Natural killer cell treated with Interleukin-12 subunit alpha and Interleukin-12 subunit beta and Interleukin-15 and Interleukin-18, amount 100 ng/mL, for 72 hours (primary cell): ENCODE results near the gene ALG3. TPM values are rescaled to one million over a fixed set of nuclear protein-coding genes. Genes with fewer than 3 reads are reported as not detected.
A peak's percentile ranks its signal among the peaks of the same experiment; 100 is the strongest.

Source experiments
- ATAC-seq, 2 donors: fragments of 150-1000 bp; cut with Tn5 transposase in 1 of 2; sonication (Bioruptor Pico), chemical (Tn5 transposase) in 1 of 2; 2 replicates each; pipeline ENCODE4 v1.10.0; 2021
- DNase-seq: peaks from one replicate; pipeline ENCODE4 v3.0.0; 2022; ENCODE audit warnings: low spot score
- H3K27ac Mint-ChIP-seq, 2 donors: 1 replicate in 1 of 2; 2 replicates in 1 of 2; pipeline ENCODE4 v1.8.0; 2022; ENCODE audit warnings: mixed read lengths in 2 of 2, mild to moderate bottlenecking in 1 of 2, moderate library complexity in 1 of 2
- H3K27me3 Mint-ChIP-seq, 2 donors: 1 replicate in 1 of 2; 2 replicates in 1 of 2; pipeline ENCODE4 v1.8.0; 2022; ENCODE audit warnings: mixed read lengths in 2 of 2
- H3K36me3 Mint-ChIP-seq: one replicate; pipeline ENCODE4 v1.8.0; 2022; ENCODE audit warnings: mixed read lengths
- H3K4me1 Mint-ChIP-seq, 2 donors: 1 replicate in 1 of 2; 2 replicates in 1 of 2; pipeline ENCODE4 v1.8.0; 2022; ENCODE audit warnings: low read depth in 2 of 2, mixed read lengths in 2 of 2, mild to moderate bottlenecking in 1 of 2
- H3K4me3 Mint-ChIP-seq: one replicate; pipeline ENCODE4 v1.8.0; 2022; ENCODE audit warnings: mixed read lengths
- H3K9me3 Mint-ChIP-seq: 2 replicates; pipeline ENCODE4 v1.8.0; 2022; ENCODE audit warnings: mixed read lengths
- total RNA-seq, 2 donors: library from RNA; stranded (reverse); gene quantifications; one replicate each; pipeline ENCODE4 v1.2.3, GENCODE V29; 2022

Gene ALG3
- total RNA-seq, 2 donors from 2014 or later: 52.2 to 80.2 TPM

- peaks cover 6 to 12% of the 10 kb centered on the region in 2 donors for H3K4me1 Mint-ChIP-seq
- no peak for DNase-seq
- no peak for ATAC-seq
- H3K4me3 Mint-ChIP-seq: no peak overlapping the region
- H3K9me3 Mint-ChIP-seq: no peaks in the 10 kb centered on the region
- H3K36me3 Mint-ChIP-seq: peaks cover 6% of the 10 kb centered on the region
- peaks cover 23 to 25% of the 10 kb centered on the region in 2 donors for H3K27me3 Mint-ChIP-seq
- no peak overlapping the region for H3K27ac Mint-ChIP-seq
Observed at GRCh38 chr3:184235381-184236032, 13.3 kb downstream of the ALG3 start.

- H3K4me1 Mint-ChIP-seq: peaks cover 6 to 12% of the 10 kb centered on the region in 2 donors
- H3K27me3 Mint-ChIP-seq: peaks cover 23 to 25% of the 10 kb centered on the region in 2 donors
- ATAC-seq (no peak), DNase-seq (no peak)
- no peak overlapping the region for H3K4me3 Mint-ChIP-seq
- no peaks in the 10 kb centered on the region for H3K9me3 Mint-ChIP-seq
- no peak overlapping the region for H3K27ac Mint-ChIP-seq
- H3K36me3 Mint-ChIP-seq: peaks cover 6% of the 10 kb centered on the region
Observed at GRCh38 chr3:184234671-184235380, 13.9 kb downstream of the ALG3 start.

GRCh38 chr3:184234224-184234623, 14.5 kb downstream of the ALG3 start:
- Mint-ChIP-seq H3K4me1 (peaks cover 6 to 12% of the 10 kb centered on the region in 2 donors), H3K9me3 (no peaks in the 10 kb centered on the region), H3K27ac (no peak overlapping the region), H3K27me3 (peaks cover 23 to 25% of the 10 kb centered on the region in 2 donors), H3K36me3 (peaks cover 6% of the 10 kb centered on the region), H3K4me3 (no peak overlapping the region)
- ATAC-seq (no peak), DNase-seq (no peak)

- Mint-ChIP-seq H3K4me3 (no peak overlapping the region), H3K9me3 (no peaks in the 10 kb centered on the region), H3K27ac (no peak overlapping the region), H3K36me3 (peaks cover 6% of the 10 kb centered on the region), H3K27me3 (peaks cover 28 to 30% of the 10 kb centered on the region in 2 donors), H3K4me1 (peaks cover 6 to 12% of the 10 kb centered on the region in 2 donors)
- no peak for ATAC-seq
- no peak for DNase-seq
Observed at GRCh38 chr3:184233127-184233843, 15.5 kb downstream of the ALG3 start.

- Mint-ChIP-seq H3K4me1 (peaks cover 6 to 12% of the 10 kb centered on the region in 2 donors), H3K4me3 (peak overlapping the region; percentile 83), H3K36me3 (peaks cover 6% of the 10 kb centered on the region), H3K27ac (no peak overlapping the region), H3K9me3 (no peaks in the 10 kb centered on the region), H3K27me3 (peaks cover 40 to 41% of the 10 kb centered on the region in 2 donors)
- no peak for ATAC-seq
- no peak for DNase-seq
Observed at GRCh38 chr3:184231671-184232070, 17.1 kb downstream of the ALG3 start.

GRCh38 chr3:184230603-184231528, 17.9 kb downstream of the ALG3 start:
- H3K36me3 Mint-ChIP-seq: peaks cover 6% of the 10 kb centered on the region
- H3K27ac Mint-ChIP-seq: no peak overlapping the region
- H3K4me1 Mint-ChIP-seq: peaks cover 6 to 12% of the 10 kb centered on the region in 2 donors
- H3K9me3 Mint-ChIP-seq: no peaks in the 10 kb centered on the region
- H3K27me3 Mint-ChIP-seq: peaks cover 44 to 47% of the 10 kb centered on the region in 2 donors
- ATAC-seq (no peak), DNase-seq (no peak)
- peak overlapping the region; percentile 83 for H3K4me3 Mint-ChIP-seq

GRCh38 chr3:184230081-184230602, 18.6 kb downstream of the ALG3 start:
- Mint-ChIP-seq H3K27me3 (peaks cover 45 to 50% of the 10 kb centered on the region in 2 donors), H3K4me3 (no peak overlapping the region), H3K9me3 (no peaks in the 10 kb centered on the region), H3K27ac (no peak overlapping the region), H3K36me3 (peaks cover 6% of the 10 kb centered on the region), H3K4me1 (peaks cover 6 to 12% of the 10 kb centered on the region in 2 donors)
- ATAC-seq: no peak
- DNase-seq: no peak

GRCh38 chr3:184229394-184230080, 19.2 kb downstream of the ALG3 start, which contains the start of gene VWA5B2:
VWA5B2 (plus strand) TSS chr3:184229585; CDS start chr3:184230529, 944 bp downstream.
- DNase-seq: peak; percentile 85
- no peak within 1 kb of the TSS for H3K27ac Mint-ChIP-seq

GRCh38 chr3:184228376-184229137, 20.2 kb downstream of the ALG3 start:
- peaks cover 6% of the 10 kb centered on the region for H3K36me3 Mint-ChIP-seq
- H3K4me1 Mint-ChIP-seq: peaks cover 6 to 12% of the 10 kb centered on the region in 2 donors
- H3K4me3 Mint-ChIP-seq: peak overlapping the region; percentile 54
- H3K9me3 Mint-ChIP-seq: no peaks in the 10 kb centered on the region
- no peak for DNase-seq
- ATAC-seq: no peak
- H3K27ac Mint-ChIP-seq: no peak overlapping the region
- H3K27me3 Mint-ChIP-seq: peaks cover 46 to 61% of the 10 kb centered on the region in 2 donors

More at GRCh38 chr3:184229394-184230080, 19.2 kb downstream of the ALG3 start, which contains the start of gene VWA5B2:
- Mint-ChIP-seq H3K4me1 (peaks cover 6 to 12% of the 10 kb centered on the region in 2 donors), H3K27me3 (peaks cover 46 to 54% of the 10 kb centered on the region in 2 donors), H3K9me3 (no peaks in the 10 kb centered on the region), H3K36me3 (peaks cover 6% of the 10 kb centered on the region), H3K4me3 (peak within 1 kb of the TSS; percentile 54)
- peak; percentile 93 to 96 for ATAC-seq

GRCh38 chr3:184227481-184227935, 21.3 kb downstream of the ALG3 start:
- ATAC-seq (peak in 1 of 2 donors; percentile 43), DNase-seq (no peak)
- Mint-ChIP-seq H3K4me3 (no peak overlapping the region), H3K27me3 (peaks cover 45 to 62% of the 10 kb centered on the region in 2 donors), H3K4me1 (peaks cover 6 to 12% of the 10 kb centered on the region in 2 donors), H3K9me3 (no peaks in the 10 kb centered on the region), H3K27ac (no peak overlapping the region), H3K36me3 (peaks cover 6% of the 10 kb centered on the region)

- Mint-ChIP-seq H3K4me3 (no peak overlapping the region), H3K36me3 (no peaks in the 10 kb centered on the region), H3K9me3 (no peaks in the 10 kb centered on the region), H3K27ac (no peak overlapping the region), H3K27me3 (peaks cover 30 to 45% of the 10 kb centered on the region in 2 donors), H3K4me1 (peaks cover 0 to 2% of the 10 kb centered on the region in 2 donors)
- ATAC-seq (no peak), DNase-seq (no peak)
Observed at GRCh38 chr3:184223946-184224345, 24.8 kb downstream of the ALG3 start.

GRCh38 chr3:184222521-184222920, 26.2 kb downstream of the ALG3 start:
- Mint-ChIP-seq H3K4me3 (no peak overlapping the region), H3K36me3 (no peaks in the 10 kb centered on the region), H3K9me3 (no peaks in the 10 kb centered on the region), H3K4me1 (no peaks in the 10 kb centered on the region), H3K27ac (no peak overlapping the region), H3K27me3 (peaks cover 22 to 33% of the 10 kb centered on the region in 2 donors)
- DNase-seq (no peak), ATAC-seq (no peak)
